GM12864 (cell line): ENCODE measurements around the gene CLDN11.
A peak's percentile ranks its signal among the peaks of the same experiment; 100 is the strongest.

ENCODE experiments used
- DNase-seq: peaks from one replicate; pipeline ENCODE4 v3.0.0-alpha.2; 2011; ENCODE audit warnings: low read depth
- H3K4me3 ChIP-seq: 2 replicates; pipeline ENCODE4 v1.5.1; 2011; ENCODE audit warnings: mild to moderate bottlenecking, low read depth, low read length, control low read depth
- TF ChIP-seq, protein P1 (sequence below): IDR thresholded peaks from 2 replicates; pipeline ENCODE4 v1.5.1; 2011; ENCODE audit warnings: low read depth, mild to moderate bottlenecking, moderate library complexity, low read length, control low read depth, inconsistent platforms; ENCODE audit errors: missing control alignments

The CLDN11 gene

DNA sequence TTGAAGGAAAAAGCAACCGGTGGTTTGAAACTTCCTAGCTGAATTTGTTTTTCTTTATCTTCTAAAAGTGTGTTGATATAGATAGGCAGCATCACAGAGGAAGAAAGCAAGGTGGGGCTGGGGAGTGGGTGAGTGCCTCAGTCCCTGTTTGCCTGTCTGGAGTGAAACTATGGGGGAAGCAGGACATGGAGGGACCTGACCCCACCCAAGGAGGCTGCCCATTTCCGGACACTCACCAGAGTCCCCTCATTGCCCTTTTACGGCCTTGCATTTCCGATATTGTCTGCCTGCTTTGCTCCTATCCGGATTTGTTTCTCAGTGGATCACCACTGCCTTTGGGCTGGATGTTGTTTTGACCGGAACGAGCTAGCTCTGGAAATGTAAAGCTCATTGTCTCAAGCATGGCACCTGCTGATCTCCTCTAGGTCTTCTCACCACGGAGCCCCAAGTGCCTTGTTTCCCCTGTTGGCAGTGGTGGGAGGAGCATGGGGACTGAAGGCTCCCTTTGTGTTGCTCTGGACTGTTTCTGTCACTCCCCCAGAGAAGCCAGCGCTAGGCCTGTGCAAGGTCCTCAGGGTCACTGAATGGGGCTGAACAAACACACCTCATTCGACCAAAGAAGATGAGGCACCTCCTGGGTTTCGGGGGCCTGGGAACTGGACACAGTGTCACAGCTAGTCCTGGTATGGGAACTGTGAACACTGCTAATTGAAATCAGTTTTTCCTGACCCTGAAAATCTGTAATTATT lies 7.0 kb downstream of the CLDN11 start:
- TF ChIP-seq, protein P1, sequence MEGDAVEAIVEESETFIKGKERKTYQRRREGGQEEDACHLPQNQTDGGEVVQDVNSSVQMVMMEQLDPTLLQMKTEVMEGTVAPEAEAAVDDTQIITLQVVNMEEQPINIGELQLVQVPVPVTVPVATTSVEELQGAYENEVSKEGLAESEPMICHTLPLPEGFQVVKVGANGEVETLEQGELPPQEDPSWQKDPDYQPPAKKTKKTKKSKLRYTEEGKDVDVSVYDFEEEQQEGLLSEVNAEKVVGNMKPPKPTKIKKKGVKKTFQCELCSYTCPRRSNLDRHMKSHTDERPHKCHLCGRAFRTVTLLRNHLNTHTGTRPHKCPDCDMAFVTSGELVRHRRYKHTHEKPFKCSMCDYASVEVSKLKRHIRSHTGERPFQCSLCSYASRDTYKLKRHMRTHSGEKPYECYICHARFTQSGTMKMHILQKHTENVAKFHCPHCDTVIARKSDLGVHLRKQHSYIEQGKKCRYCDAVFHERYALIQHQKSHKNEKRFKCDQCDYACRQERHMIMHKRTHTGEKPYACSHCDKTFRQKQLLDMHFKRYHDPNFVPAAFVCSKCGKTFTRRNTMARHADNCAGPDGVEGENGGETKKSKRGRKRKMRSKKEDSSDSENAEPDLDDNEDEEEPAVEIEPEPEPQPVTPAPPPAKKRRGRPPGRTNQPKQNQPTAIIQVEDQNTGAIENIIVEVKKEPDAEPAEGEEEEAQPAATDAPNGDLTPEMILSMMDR, result no peak
- H3K4me3 ChIP-seq, result no peak overlapping the region
- no peak for DNase-seq

DNA sequence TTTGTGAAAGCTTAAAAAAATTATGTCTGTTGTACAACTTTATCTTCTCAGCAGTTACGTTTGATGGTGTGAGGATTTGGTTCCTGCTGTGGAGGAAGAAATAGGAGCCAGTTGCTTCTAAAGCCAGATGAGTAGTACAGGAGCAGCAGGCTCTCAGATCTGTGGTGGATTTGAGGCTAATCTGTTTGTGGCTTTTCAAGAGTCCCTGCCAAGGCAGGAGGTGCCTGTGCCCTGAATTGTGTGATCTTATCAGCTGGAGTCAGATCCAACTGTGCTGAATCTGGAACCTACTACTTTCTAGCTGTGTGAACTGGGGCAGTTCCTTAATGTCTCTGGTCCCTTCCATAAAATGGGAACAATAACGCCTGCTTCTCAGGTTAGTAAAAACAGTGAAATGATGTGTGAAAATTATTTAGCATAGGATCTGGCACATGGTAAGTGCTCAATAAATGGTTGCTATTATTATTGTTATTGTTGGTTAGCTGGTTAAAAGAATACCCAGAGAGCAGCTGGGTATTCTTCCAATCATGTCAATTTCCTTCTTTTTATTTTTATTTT lies 7.7 kb downstream of the CLDN11 start:
- DNase-seq, result no peak
- H3K4me3 ChIP-seq, result no peak overlapping the region
- TF ChIP-seq, protein P1, result no peak

DNA sequence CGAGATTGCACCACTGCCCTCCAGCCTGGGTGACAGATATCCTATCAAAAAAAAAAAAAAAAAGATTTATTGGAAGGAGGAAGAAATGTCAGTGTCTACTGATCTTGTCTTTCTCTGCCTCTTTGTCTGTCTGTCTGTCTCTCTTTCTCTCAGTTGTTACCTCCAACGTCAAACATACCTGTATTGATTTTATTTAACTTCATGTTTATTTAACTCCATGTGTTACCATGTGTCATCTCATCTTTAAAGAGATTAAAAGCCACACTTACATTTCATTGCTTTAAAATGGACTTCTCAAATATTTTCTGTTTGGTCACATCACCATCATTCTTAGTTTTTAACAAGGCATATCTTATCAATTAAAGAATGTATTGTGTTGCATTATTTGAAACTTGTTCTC lies 9.4 kb downstream of the CLDN11 start:
- TF ChIP-seq, protein P1, result no peak
- no peak overlapping the region for H3K4me3 ChIP-seq
- no peak for DNase-seq

DNA sequence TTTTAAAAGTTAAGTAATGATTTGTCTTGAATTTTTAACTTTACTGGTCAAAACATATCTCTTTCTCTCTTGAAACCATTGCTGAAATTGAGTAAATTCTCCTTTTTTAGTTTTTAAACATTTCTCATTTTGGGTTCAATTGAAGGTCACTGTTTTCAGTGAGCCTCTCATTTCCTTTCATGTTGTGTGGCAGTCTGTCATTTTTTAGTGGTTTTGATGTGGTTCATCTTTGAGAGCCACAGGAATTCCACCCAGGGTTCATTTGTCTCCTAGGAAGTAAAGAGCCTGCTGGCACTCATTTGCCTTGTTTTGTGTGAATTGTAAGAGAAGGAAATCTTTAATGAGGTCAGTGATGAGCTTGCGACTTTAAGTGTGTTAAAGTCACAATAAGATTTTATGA lies 10.4 kb downstream of the CLDN11 start:
- DNase-seq, result peak; percentile 27
- TF ChIP-seq, protein P1, result no peak
- no peak overlapping the region for H3K4me3 ChIP-seq

DNA sequence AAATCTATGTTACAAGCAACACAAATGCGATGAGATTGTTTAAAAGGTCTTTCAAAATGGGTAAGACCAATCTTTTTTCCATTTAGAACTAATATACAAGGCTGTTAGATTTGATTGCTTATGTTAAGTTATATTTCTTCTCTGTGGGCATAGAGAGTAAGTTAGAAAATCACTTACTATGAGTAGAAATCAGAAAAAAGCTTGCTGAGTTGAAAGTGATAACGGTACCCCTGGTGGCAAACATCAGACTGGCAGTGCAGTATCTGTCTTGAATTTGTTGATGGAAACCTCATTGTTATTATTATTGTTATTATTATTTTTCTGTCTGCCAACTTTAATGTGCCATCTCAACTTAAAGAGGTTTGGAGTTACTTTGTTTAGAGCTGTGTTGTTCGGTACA lies 12.4 kb downstream of the CLDN11 start:
- TF ChIP-seq, protein P1, result peak; percentile 16
- DNase-seq, result no peak
- H3K4me3 ChIP-seq, result no peak overlapping the region

DNA sequence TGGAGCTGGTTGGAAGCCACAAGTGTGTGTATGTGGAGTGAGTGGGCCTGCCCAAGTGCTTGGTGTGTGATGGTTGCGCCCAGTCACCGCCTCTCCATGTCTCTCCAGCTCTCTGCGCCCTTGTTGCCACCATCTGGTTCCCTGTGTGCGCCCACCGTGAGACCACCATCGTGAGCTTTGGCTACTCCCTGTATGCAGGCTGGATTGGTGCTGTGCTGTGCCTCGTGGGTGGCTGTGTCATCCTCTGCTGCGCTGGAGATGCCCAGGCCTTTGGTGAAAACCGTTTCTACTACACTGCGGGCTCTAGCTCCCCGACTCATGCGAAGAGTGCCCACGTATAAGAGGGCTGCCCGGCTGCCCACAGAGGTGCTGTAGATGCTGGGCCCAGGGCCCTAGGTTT lies 13.7 kb downstream of the CLDN11 start:
- H3K4me3 ChIP-seq, result no peak overlapping the region
- TF ChIP-seq, protein P1, result no peak

DNA sequence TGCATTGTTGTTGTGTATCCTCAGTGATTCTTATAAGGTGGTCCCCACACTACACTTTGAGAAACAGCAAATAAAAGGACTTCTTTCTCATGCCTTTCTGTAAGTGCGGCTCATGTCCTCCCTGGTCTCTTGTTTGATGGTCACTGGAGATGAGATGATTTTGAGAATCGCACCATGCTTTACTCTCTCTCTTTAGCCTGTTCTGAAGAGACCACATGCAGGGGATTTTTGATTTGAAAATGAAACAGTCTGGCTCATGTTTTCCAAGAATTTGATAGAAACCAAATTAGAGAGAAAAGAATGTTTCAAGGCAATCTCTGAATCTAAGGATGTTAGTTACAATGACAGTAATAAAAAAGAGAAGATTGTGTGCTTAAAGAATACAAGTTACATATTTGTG lies 18.0 kb downstream of the CLDN11 start:
- no peak for DNase-seq
- no peak overlapping the region for H3K4me3 ChIP-seq
- TF ChIP-seq, protein P1, result no peak

More for the DNA sequence above, 13.7 kb downstream of the CLDN11 start:
- DNase-seq, result no peak
